Sigmoid colon (tissue), 4 donors: ENCODE results near the gene SLC46A2.

Experiments used
- POLR2A ChIP-seq, 2 donors: fragments of 450-650 bp; IDR thresholded peaks; one replicate each; pipeline ENCODE4 v1.6.1; 2016; ENCODE audit warnings: antibody characterized with exemption in 2 of 2, mild to moderate bottlenecking in 2 of 2, moderate library complexity in 2 of 2
- POLR2AphosphoS5 ChIP-seq, 4 donors: sonication (generic); formaldehyde crosslinking; IDR thresholded peaks; one replicate each; pipeline ENCODE4 v1.6.1; 2017; ENCODE audit warnings: antibody characterized with exemption in 4 of 4
- TF ChIP-seq, protein P1 (sequence below), 4 experiments: fragments of 450-650 bp in 3 of 4; fragments of 200-600 bp in 1 of 4; IDR thresholded peaks; one replicate each; pipeline ENCODE4 v1.5.1; 2016 to 2019; ENCODE audit warnings: antibody characterized with exemption in 4 of 4, mild to moderate bottlenecking in 3 of 4, moderate library complexity in 2 of 4

DNA sequence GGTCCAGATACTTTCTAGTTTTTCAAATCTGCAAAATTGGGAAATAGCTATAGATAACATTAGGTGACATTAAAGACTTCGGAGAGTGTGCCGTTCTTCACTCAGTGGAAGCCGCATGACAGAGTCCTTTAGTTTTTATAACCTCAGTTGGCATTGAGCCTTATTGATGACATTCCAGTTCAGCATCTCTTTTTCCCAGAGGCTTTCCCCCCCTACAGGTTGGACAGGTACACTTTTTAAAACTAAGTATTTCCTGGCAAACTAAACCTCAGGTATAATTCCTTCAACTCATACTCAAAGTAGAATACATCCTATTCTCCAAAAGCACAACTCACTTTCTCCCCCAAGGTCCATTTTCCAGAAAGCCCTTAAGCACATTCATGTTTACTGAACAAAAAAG, 58.7 kb downstream of the SLC46A2 start:
- TF ChIP-seq, protein P1, sequence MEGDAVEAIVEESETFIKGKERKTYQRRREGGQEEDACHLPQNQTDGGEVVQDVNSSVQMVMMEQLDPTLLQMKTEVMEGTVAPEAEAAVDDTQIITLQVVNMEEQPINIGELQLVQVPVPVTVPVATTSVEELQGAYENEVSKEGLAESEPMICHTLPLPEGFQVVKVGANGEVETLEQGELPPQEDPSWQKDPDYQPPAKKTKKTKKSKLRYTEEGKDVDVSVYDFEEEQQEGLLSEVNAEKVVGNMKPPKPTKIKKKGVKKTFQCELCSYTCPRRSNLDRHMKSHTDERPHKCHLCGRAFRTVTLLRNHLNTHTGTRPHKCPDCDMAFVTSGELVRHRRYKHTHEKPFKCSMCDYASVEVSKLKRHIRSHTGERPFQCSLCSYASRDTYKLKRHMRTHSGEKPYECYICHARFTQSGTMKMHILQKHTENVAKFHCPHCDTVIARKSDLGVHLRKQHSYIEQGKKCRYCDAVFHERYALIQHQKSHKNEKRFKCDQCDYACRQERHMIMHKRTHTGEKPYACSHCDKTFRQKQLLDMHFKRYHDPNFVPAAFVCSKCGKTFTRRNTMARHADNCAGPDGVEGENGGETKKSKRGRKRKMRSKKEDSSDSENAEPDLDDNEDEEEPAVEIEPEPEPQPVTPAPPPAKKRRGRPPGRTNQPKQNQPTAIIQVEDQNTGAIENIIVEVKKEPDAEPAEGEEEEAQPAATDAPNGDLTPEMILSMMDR (IDR thresholded peaks at IDR 0.05) = no peak
- TF ChIP-seq POLR2A (IDR thresholded peaks at IDR 0.05) = no peak
- TF ChIP-seq POLR2AphosphoS5 (IDR thresholded peaks at IDR 0.05) = no peak
